HG02840 (cell line): Measurements from ENCODE around the gene NKAIN2.
"Not testable (repeated sequence)": the region's sequence is repeated elsewhere in the genome, so short reads cannot be mapped to it uniquely, and the experiment has no call there.

Source experiments
- ATAC-seq: cut with Tn5 transposase; IDR thresholded peaks from one replicate; pipeline ENCODE4 v1.9.1; 2021; ENCODE audit warnings: mild to moderate bottlenecking, moderate library complexity, moderate number of reproducible peaks; ENCODE audit not compliant: unreplicated experiment, low FRiP score

NKAIN2 gene

GRCh38 chr6:124535746-124536145, 732.1 kb downstream of the NKAIN2 start:
- no peak for ATAC-seq

GRCh38 chr6:124536157-124536841, 732.6 kb downstream of the NKAIN2 start:
- ATAC-seq: no peak

- no peak for ATAC-seq
Observed at GRCh38 chr6:124536842-124537191, 733.2 kb downstream of the NKAIN2 start.

DNA sequence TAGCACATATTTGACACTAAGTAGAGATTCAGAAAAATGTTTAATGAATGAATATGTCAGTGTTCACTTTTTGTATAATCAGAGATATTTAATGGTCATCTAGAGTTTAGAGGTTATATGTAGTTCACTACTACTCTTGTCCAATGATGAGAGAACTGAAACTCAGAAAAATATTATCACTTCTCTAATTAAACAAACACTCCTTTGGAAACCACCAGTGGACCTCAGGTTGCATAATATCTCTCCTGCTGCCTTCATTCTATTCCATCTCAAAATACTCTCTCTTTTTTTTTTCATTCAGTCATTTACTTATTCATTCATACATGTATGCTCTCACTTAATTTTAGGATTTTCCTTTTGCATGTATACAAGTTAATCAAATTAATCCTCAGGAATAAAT, 735.4 kb downstream of the NKAIN2 start:
- ATAC-seq: no peak

DNA sequence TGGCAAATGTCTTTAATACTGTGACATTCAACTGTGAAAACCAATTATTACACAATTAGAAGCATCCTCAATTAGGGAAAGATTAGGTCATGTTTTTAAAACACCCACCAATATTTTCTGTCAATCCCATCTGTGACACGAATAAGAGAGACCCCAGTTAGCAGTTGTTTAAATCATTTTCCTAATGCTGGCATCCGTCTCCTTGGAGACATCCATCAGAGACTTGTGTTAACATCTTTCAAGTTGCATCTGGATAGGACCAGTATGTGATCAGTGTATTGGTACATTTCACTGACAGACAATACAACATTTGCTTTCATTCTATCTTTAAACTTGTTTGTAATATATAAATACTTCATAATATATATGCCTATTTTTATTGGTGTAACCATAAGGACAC, 737.9 kb downstream of the NKAIN2 start:
- ATAC-seq: no peak

DNA sequence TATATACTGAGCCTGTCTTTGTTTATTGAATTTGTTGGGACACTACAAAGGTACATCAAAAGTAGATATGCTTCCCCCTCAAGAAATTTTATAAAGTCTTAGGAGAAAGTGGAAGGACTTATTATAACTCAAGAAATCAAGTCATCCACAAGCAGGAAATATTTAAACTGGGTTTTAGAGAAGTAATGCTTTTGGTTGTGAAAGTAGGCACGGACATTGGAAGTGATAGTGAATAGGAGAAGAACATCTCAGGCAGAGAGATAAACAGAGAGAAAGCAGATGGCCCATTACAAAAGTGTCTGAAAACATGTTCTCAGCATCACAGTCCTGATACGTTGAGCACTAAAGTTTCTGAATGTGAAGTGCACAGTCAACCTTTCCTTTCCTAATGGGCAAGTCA, 742.9 kb downstream of the NKAIN2 start:
- ATAC-seq: no peak

- ATAC-seq: no peak
Observed at GRCh38 chr6:124551711-124552233, 748.1 kb downstream of the NKAIN2 start.

DNA sequence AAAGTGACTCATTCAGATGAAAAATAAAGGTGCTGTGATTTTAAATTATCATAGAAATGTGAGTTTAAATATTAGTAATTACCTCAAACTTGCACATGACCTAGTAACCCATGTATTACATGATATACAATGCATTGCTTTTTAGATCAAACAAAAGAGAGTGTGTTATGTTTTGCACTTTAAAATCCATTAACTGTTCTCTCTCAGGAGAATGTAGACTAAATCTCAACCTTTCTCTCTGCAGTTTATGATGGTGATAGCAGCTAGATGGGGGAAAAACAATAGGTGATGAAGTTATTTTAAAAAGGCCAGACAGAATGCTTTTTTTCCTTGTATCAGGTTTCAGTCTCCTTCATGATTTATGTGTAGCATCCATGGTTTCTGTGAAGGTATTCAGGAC, 754.2 kb downstream of the NKAIN2 start:
- no peak for ATAC-seq

DNA sequence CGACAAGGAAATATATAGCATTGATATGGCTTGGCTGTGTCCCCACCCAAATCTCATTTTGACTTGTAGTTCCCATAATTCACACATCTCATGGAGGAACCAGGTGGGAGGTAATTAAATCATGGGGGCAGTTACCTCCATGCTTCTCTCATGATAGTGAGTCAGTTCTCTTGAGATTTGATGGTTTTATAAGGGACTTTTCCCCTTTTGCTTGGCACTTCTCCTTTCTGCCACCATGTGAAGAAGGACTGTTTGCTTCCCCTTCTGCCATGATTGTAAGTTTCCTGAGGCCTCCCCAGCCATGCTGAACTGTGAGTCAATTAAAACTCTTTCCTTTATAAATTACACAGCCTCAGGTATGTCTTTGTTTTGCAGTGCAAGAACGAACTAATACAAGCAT, 756.4 kb downstream of the NKAIN2 start:
- ATAC-seq: not testable (repeated sequence)

DNA sequence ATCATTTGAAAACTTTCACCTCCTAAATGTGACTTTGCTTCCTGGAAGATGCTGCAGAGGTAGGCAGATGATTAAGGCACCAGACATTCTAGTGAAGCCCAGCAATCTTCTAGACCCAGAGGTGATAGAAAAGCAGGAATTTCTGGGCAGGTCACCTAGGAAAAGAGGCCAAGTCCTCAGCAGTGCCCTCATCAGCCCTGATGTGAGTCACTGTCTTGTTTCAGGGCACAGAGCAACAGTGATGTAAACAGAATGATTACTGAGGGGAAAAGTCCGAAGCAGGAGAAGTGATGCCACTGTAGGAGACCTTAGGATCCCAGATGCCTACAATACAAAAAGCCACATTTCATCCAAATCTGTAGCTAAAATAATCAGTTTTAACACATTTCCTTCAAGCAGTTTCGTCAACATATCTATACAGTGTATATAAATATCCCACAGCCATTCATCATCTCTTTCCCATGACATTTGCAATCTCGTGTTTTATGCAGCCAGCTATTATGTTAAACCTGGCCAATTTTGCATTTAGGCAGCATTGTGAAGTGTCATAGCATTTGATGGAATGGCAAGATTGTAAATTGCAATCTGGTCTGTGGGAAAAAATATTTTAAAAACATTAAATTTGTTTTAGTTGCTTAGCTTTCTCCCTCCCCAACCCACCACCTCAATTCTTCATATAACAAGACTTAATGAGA, 757.4 kb downstream of the NKAIN2 start:
- no peak for ATAC-seq

DNA sequence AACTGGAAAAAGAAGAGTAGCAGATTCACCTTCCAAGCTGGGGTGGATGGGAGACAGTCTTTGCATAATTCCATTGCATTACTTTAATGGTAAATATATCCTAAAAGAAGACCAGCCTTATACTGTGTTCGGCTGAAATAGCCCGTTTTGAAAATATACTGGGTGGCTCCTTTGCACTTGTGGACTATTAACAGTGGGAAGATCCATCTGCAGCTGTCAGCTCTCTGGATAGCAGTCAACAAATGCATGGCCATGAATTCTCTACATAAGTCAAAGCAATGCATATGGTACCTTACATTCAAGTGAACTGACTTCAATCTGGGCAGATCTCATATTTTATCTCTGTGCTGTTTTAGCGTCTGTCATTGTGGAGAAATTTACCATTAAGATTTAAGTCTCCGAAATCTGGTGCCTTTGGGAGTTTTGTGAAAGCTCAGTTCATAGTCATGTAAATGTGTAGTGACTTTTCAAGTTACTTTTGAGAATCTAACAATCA, 758.0 kb downstream of the NKAIN2 start:
- no peak for ATAC-seq

GRCh38 chr6:124564125-124564524, 760.5 kb downstream of the NKAIN2 start:
- ATAC-seq: not testable (repeated sequence)

DNA sequence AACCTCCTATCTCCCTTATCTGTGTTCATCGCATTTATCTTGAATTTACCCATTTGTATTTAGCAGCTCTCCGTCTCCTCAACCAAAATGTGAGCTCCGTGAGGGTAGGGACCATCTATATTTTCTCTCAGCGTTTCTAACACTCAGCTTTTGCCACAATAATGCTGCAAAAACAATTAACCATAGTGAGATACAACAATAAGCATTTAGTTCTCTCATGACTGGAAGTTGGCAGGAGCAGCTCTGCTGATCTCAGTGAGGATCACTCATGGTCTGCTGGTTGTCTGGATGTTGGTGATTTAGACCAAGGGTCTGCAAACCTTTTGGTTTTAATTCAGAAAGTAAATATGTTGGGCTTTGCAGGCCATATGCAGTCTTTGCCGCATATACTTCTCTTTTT, 763.7 kb downstream of the NKAIN2 start:
- ATAC-seq: no peak

GRCh38 chr6:124573953-124574352, 770.3 kb downstream of the NKAIN2 start:
- no peak for ATAC-seq

DNA sequence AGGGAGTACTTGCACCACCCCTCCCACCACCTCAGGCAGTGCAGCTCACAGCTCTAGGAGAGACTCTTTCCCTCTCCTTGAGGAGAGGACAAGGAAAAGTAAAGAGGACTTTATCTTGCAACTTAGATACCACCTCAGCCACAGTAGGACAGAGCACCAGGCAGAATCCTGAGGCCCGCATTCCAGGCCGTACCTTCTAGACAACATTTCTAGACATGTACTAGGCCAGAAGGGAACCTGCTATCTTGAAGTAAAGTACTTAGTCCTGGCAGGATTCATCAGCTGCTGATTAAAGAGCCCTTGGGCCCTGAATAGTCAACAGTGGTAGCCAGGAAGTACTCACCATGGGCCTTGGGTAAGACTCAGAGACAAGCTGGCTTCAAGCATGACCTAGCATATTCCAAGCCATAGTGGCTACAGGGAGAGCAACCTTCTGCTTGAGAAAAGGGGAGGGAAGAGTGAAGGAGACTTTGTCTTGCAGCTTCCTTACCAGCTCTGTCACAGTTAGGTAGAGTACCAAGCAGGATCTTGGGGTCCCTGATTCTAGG, 774.1 kb downstream of the NKAIN2 start:
- no peak for ATAC-seq

- no peak for ATAC-seq
Observed at GRCh38 chr6:124590001-124590400, 786.3 kb downstream of the NKAIN2 start.

DNA sequence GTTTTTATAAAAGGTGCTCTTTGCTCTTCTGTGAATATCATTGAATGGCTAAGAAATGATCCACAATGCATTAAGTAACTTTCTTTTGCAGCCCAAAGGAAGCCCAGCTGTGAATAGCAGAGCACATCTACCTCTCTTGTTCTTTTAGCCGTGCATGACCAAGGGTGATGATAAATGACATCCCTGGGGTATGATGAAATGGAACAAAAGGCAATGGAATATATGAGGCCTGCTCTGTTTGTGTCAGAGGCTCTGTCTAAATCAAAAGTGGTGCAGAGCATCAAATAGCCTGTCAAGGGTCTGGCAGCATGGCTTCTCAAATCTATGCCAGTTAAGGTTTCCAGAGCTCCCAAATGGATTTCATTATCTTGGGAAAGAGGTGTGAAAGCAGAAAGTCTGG, 796.0 kb downstream of the NKAIN2 start:
- ATAC-seq: no peak

DNA sequence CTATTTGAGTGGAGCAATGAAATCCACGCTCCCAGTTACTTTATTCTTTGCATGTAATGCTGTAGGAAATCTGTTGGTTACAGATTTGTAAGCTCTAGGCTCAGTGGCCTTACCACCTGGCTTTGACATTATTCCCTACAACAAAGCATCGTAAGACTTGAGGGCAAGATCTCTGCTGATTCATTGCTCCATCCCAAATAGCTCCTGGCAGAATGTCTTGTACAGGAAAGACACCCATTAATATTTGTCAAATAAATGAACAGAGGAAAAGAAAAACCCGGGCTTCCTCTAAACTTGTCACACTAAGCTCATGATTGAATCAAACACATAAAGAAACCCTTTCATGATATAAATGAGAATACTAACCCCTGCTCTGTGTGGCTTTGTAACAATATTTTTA, 801.1 kb downstream of the NKAIN2 start:
- ATAC-seq: no peak

DNA sequence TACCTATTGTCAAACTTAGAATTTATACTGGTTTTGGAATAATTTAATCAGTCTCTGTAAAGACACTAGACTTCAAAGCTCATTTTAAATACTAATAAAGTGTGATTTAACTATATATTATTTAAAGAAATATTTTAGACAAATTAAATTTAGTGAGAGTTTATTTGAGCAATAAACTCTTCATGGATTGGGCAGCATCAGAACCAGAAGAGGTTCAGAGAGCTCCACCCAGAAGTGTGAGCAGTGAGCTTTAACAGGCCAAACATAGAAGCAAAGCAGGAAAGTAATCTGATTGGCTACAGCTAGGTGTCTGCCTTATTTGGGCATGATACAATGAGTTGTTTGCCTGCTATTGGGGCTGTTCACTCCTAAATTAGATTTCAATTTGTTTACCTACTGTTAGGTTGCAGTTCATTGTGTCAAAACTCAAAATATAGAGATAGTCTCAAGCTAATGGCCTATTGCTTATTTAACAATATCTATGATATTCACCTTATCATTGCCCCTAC, 803.5 kb downstream of the NKAIN2 start:
- ATAC-seq: no peak

GRCh38 chr6:124613031-124613430, 809.4 kb downstream of the NKAIN2 start:
- no peak for ATAC-seq

DNA sequence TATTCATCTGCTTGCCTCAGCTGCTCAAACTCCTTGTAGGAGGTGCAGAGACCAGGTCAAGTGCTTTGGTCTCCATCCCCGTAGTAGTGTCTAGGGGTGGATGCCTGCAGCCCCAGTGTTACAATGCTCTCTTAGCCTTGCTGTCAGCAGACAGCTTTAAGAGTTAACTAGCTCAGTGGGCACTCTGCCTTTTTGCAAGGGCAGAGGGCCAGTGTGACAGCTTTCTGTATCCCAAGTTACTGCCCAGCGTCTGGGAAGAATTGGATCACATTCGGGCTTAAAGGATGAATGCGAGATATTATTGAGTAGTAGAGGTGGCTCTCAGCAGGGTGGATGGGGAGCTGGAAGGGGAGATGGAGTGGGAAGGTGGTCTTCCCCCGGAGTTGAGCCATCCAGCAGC, 818.7 kb downstream of the NKAIN2 start:
- no peak for ATAC-seq
